Midbrain (tissue), 1 donor: ENCODE results near the gene DHRS13.
"Not testable (repeated sequence)": the region's sequence is repeated elsewhere in the genome, so short reads cannot be mapped to it uniquely, and the experiment has no call there.

ENCODE experiments used
- DNase-seq: peaks from one replicate; lab custom pipeline; 2025; lab: John Stamatoyannopoulos, UW

DHRS13 gene

GRCh38 chr17:28882154-28882895 lies 20.6 kb downstream of the DHRS13 start:
- DNase-seq: no peak

GRCh38 chr17:28881533-28882056 lies 21.3 kb downstream of the DHRS13 start:
- no peak for DNase-seq

- DNase-seq: no peak
These were observed 22.3 kb downstream of the DHRS13 start for GRCh38 chr17:28880572-28880945.

- DNase-seq: no peak
These were observed 22.9 kb downstream of the DHRS13 start for GRCh38 chr17:28879886-28880571.

- DNase-seq: peak; percentile 15
These were observed 23.9 kb downstream of the DHRS13 start for GRCh38 chr17:28878981-28879380.

- no peak for DNase-seq
These were observed 24.5 kb downstream of the DHRS13 start for GRCh38 chr17:28878158-28878910.

- not testable (repeated sequence) for DNase-seq
These were observed 25.6 kb downstream of the DHRS13 start for GRCh38 chr17:28877150-28877711.

- DNase-seq: no peak
These were observed 26.9 kb downstream of the DHRS13 start for GRCh38 chr17:28875848-28876550.

GRCh38 chr17:28874750-28875149 lies 28.1 kb downstream of the DHRS13 start:
- no peak for DNase-seq

GRCh38 chr17:28873839-28874238 lies 29.0 kb downstream of the DHRS13 start:
- DNase-seq: no peak

GRCh38 chr17:28871056-28871579 lies 31.8 kb downstream of the DHRS13 start:
- DNase-seq: no peak

GRCh38 chr17:28867276-28867675 lies 35.6 kb downstream of the DHRS13 start:
- DNase-seq: no peak

- no peak for DNase-seq
These were observed 36.7 kb downstream of the DHRS13 start for GRCh38 chr17:28865946-28866752.

- DNase-seq: no peak
These were observed 37.7 kb downstream of the DHRS13 start for GRCh38 chr17:28864991-28865849.

- no peak for DNase-seq
These were observed 38.9 kb downstream of the DHRS13 start for GRCh38 chr17:28863953-28864352.

GRCh38 chr17:28862561-28862960 lies 40.3 kb downstream of the DHRS13 start:
- no peak for DNase-seq

- no peak for DNase-seq
These were observed 41.3 kb downstream of the DHRS13 start for GRCh38 chr17:28861393-28862203.

GRCh38 chr17:28860363-28860808 lies 42.5 kb downstream of the DHRS13 start:
- DNase-seq: no peak
